Neural cell (in vitro differentiated cells): ENCODE results near the gene ZBTB46. TPM values are rescaled to one million over a fixed set of nuclear protein-coding genes. Genes with fewer than 3 reads are reported as not detected.

Source experiments
- H2AFZ ChIP-seq: fragments of 200-600, 300-800 bp; sonication (generic), shearing (Covaris generic); 2 replicates; pipeline ENCODE4 v1.6.0; 2014; ENCODE audit warnings: low read depth, mild to moderate bottlenecking, antibody characterized with exemption, low read length, moderate library complexity
- H3F3A ChIP-seq: fragments of 200-600 bp; shearing (Covaris generic); 2 replicates; pipeline ENCODE4 v1.6.1; 2016; ENCODE audit warnings: mild to moderate bottlenecking, moderate library complexity, mixed read lengths, antibody characterized with exemption, low read length; ENCODE audit not compliant: insufficient read depth, poor library complexity, severe bottlenecking
- H3K27ac ChIP-seq: fragments of 200-600, 300-800 bp; sonication (generic), shearing (Covaris generic); 2 replicates; pipeline ENCODE4 v1.5.1; 2014; ENCODE audit warnings: mild to moderate bottlenecking, low read length, moderate library complexity
- H3K27me3 ChIP-seq: fragments of 300-800, 200-600 bp; sonication (generic), shearing (Covaris generic); 2 replicates; pipeline ENCODE4 v1.6.0; 2014; ENCODE audit warnings: mild to moderate bottlenecking, low read depth, low read length, moderate library complexity; ENCODE audit not compliant: insufficient read depth
- H3K36me3 ChIP-seq: fragments of 300-800, 200-600 bp; sonication (generic), shearing (Covaris generic); 2 replicates; pipeline ENCODE4 v1.5.1; 2014; ENCODE audit warnings: mild to moderate bottlenecking, antibody characterized with exemption, low read length, moderate library complexity; ENCODE audit not compliant: insufficient read depth
- H3K4me2 ChIP-seq: fragments of 300-800, 200-600 bp; sonication (generic), shearing (Covaris generic); 2 replicates; pipeline ENCODE4 v1.6.0; 2014; ENCODE audit warnings: mild to moderate bottlenecking, low read length
- H3K4me3 ChIP-seq: fragments of 300-800, 200-600 bp; sonication (generic), shearing (Covaris generic); 2 replicates; pipeline ENCODE4 v1.5.1; 2014; ENCODE audit warnings: mild to moderate bottlenecking, low read length, moderate library complexity
- H3K79me2 ChIP-seq: fragments of 200-600 bp; shearing (Covaris generic); replicated peaks from 2 replicates; pipeline ENCODE4 v1.6.0; 2014; ENCODE audit warnings: mild to moderate bottlenecking, low read length, moderate library complexity; ENCODE audit not compliant: insufficient read depth
- H3K9ac ChIP-seq: fragments of 300-800, 200-600 bp; sonication (generic), shearing (Covaris generic); 2 replicates; pipeline ENCODE4 v1.6.1; 2016; ENCODE audit warnings: mild to moderate bottlenecking, low read length, mixed read lengths
- H3K9me2 ChIP-seq: fragments of 200-600 bp; shearing (Covaris generic); 2 replicates; pipeline ENCODE4 v1.6.1; 2016; ENCODE audit warnings: mild to moderate bottlenecking, low read length, mixed read lengths; ENCODE audit not compliant: insufficient read depth
- H3K9me3 ChIP-seq: fragments of 200-600, 300-800 bp; sonication (generic), shearing (Covaris generic); 2 replicates; pipeline ENCODE4 v1.6.1; 2016; ENCODE audit warnings: mild to moderate bottlenecking, mixed run types, low read length, moderate library complexity, mixed read lengths
- H4K20me1 ChIP-seq: fragments of 200-600 bp; shearing (Covaris generic); 2 replicates; pipeline ENCODE4 v1.6.1; 2016; ENCODE audit warnings: mild to moderate bottlenecking, mixed run types; ENCODE audit not compliant: insufficient read depth
- EP300 ChIP-seq: fragments of 450-650 bp; conservative IDR thresholded peaks from 2 replicates; pipeline ENCODE4 v1.6.1; 2014; ENCODE audit warnings: antibody characterized with exemption, mild to moderate bottlenecking, moderate library complexity; ENCODE audit not compliant: poor library complexity, severe bottlenecking
- EZH2 ChIP-seq: fragments of 200-600, 300-800 bp; shearing (Covaris generic), sonication (generic); IDR thresholded peaks from 2 replicates; pipeline ENCODE4 v1.6.1; 2014; ENCODE audit warnings: antibody characterized with exemption, low read length, borderline replicate concordance, mild to moderate bottlenecking; ENCODE audit not compliant: insufficient read depth, poor library complexity, severe bottlenecking
- MXI1 ChIP-seq: fragments of 450-650 bp; conservative IDR thresholded peaks from 2 replicates; pipeline ENCODE4 v1.6.1; 2014; ENCODE audit warnings: antibody characterized with exemption, mild to moderate bottlenecking; ENCODE audit not compliant: poor library complexity, severe bottlenecking
- POLR2AphosphoS5 ChIP-seq: IDR thresholded peaks from 2 replicates; pipeline ENCODE4 v1.6.1; 2012
- RAD21 ChIP-seq: fragments of 450-650 bp; conservative IDR thresholded peaks from 2 replicates; pipeline ENCODE4 v1.6.1; 2014; ENCODE audit warnings: antibody characterized with exemption, mild to moderate bottlenecking, moderate library complexity
- SMC3 ChIP-seq: fragments of 450-650 bp; conservative IDR thresholded peaks from 2 replicates; pipeline ENCODE4 v1.6.1; 2014; ENCODE audit warnings: antibody characterized with exemption, mild to moderate bottlenecking, moderate library complexity; ENCODE audit not compliant: poor library complexity
- TAF1 ChIP-seq: IDR thresholded peaks from 2 replicates; pipeline ENCODE4 v1.6.1; 2012; ENCODE audit warnings: low read depth
- polyA plus RNA-seq: library from polyadenylated mRNA; depleted of rRNA; stranded (reverse); fragments of >200 nt; gene quantifications from 2 replicates; pipeline ENCODE4 v1.2.3, GENCODE V29; 2014
- TF ChIP-seq, protein P1 (sequence below): IDR thresholded peaks from 2 replicates; pipeline ENCODE4 v1.6.1; 2012; ENCODE audit warnings: borderline replicate concordance
- TF ChIP-seq, protein P2 (sequence below): fragments of 450-650 bp; IDR thresholded peaks from 2 replicates; pipeline ENCODE4 v1.5.1; 2014; ENCODE audit warnings: antibody characterized with exemption, mild to moderate bottlenecking, moderate library complexity; ENCODE audit not compliant: poor library complexity, severe bottlenecking

Gene ZBTB46
- polyA plus RNA-seq, 1 donor from 2014 or later: 15.0 TPM

- H3K4me3 ChIP-seq: no peak overlapping the region
- no peaks in the 10 kb centered on the region for H3F3A ChIP-seq
- no peaks in the 10 kb centered on the region for H3K36me3 ChIP-seq
- H2AFZ ChIP-seq: no peak overlapping the region
- no peaks in the 10 kb centered on the region for H4K20me1 ChIP-seq
- no peaks in the 10 kb centered on the region for H3K9me3 ChIP-seq
- no peak overlapping the region for H3K9ac ChIP-seq
- H3K4me2 ChIP-seq: no peak overlapping the region
- no peaks in the 10 kb centered on the region for H3K27me3 ChIP-seq
- H3K79me2 ChIP-seq: peaks cover 20% of the 10 kb centered on the region
- TF ChIP-seq EZH2 (no peak), TAF1 (no peak), RAD21 (no peak), EP300 (no peak)
- TF ChIP-seq, protein P1, sequence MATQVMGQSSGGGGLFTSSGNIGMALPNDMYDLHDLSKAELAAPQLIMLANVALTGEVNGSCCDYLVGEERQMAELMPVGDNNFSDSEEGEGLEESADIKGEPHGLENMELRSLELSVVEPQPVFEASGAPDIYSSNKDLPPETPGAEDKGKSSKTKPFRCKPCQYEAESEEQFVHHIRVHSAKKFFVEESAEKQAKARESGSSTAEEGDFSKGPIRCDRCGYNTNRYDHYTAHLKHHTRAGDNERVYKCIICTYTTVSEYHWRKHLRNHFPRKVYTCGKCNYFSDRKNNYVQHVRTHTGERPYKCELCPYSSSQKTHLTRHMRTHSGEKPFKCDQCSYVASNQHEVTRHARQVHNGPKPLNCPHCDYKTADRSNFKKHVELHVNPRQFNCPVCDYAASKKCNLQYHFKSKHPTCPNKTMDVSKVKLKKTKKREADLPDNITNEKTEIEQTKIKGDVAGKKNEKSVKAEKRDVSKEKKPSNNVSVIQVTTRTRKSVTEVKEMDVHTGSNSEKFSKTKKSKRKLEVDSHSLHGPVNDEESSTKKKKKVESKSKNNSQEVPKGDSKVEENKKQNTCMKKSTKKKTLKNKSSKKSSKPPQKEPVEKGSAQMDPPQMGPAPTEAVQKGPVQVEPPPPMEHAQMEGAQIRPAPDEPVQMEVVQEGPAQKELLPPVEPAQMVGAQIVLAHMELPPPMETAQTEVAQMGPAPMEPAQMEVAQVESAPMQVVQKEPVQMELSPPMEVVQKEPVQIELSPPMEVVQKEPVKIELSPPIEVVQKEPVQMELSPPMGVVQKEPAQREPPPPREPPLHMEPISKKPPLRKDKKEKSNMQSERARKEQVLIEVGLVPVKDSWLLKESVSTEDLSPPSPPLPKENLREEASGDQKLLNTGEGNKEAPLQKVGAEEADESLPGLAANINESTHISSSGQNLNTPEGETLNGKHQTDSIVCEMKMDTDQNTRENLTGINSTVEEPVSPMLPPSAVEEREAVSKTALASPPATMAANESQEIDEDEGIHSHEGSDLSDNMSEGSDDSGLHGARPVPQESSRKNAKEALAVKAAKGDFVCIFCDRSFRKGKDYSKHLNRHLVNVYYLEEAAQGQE: no peak
- H3K27ac ChIP-seq: no peak overlapping the region
- H3K9me2 ChIP-seq: no peaks in the 10 kb centered on the region
Measured at GRCh38 chr20:63773571-63774241, 57.4 kb downstream of the ZBTB46 start.

DNA sequence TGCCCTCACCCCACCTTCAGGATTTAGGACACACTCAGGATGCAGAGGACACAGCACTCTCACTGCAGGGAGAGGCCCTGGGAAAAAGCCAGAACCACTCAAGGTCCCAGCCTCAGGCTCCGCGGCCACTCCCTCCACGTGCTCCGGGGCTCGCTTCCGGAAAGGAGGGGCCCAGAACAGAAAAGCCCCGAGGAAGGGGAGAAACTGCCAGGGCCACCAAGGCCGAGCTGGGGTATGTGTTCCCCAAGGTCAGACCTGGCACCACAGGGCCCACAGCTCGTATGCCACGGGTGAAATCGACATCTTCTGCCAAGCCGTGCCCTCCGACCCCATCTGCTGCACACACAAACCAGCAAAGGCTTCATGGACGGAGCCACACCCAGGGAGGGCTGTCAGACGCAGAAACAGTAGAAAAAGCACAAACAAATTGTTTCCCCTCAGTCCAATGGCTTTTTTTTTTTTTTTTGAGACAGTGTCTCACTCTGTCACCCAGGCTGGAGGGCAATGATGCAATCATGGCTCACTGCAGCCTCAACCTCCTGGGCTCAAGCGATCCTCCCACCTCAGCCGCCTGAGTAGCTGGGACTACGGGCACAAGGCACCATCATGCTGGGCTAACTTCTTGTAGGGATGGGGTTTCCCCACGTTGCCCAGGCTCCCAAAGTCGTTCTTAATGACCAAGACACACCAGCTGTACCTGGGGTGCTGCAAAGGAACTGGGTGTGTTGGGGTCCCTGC lies 58.1 kb downstream of the ZBTB46 start:
- Histone ChIP-seq H2AFZ (no peak overlapping the region), H3K9me3 (no peaks in the 10 kb centered on the region), H3K4me3 (no peak overlapping the region), H3K9me2 (no peaks in the 10 kb centered on the region), H3K9ac (no peak overlapping the region), H3K79me2 (peaks cover 18% of the 10 kb centered on the region), H3K4me2 (no peak overlapping the region), H4K20me1 (no peaks in the 10 kb centered on the region), H3K27me3 (no peaks in the 10 kb centered on the region), H3K36me3 (no peaks in the 10 kb centered on the region), H3K27ac (no peak overlapping the region), H3F3A (no peaks in the 10 kb centered on the region)
- TF ChIP-seq, protein P1: no peak
- TF ChIP-seq, protein P2, sequence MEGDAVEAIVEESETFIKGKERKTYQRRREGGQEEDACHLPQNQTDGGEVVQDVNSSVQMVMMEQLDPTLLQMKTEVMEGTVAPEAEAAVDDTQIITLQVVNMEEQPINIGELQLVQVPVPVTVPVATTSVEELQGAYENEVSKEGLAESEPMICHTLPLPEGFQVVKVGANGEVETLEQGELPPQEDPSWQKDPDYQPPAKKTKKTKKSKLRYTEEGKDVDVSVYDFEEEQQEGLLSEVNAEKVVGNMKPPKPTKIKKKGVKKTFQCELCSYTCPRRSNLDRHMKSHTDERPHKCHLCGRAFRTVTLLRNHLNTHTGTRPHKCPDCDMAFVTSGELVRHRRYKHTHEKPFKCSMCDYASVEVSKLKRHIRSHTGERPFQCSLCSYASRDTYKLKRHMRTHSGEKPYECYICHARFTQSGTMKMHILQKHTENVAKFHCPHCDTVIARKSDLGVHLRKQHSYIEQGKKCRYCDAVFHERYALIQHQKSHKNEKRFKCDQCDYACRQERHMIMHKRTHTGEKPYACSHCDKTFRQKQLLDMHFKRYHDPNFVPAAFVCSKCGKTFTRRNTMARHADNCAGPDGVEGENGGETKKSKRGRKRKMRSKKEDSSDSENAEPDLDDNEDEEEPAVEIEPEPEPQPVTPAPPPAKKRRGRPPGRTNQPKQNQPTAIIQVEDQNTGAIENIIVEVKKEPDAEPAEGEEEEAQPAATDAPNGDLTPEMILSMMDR: no peak
- TF ChIP-seq TAF1: no peak
- TF ChIP-seq EP300: no peak
- no peak for TF ChIP-seq POLR2AphosphoS5
- TF ChIP-seq SMC3: no peak
- no peak for TF ChIP-seq EZH2
- TF ChIP-seq MXI1: no peak
- no peak for TF ChIP-seq RAD21
